ENCODE data around the gene SUSD6.

- TF ChIP-seq POLR2A (IDR thresholded peaks at IDR 0.05; ENCODE audit: low read depth, low read length) (peak; percentile 59), POLR2AphosphoS5 (IDR thresholded peaks at IDR 0.05; ENCODE audit: low read depth, low read length) (peak; percentile 29; the same call in 1 of the 2 replicates), SPI1 (IDR thresholded peaks at IDR 0.05; ENCODE audit: low read depth, low read length) (no peak), TAF1 (IDR thresholded peaks at IDR 0.05; ENCODE audit: low read depth, low read length) (no peak), PAX5 (IDR thresholded peaks at IDR 0.05; ENCODE audit: insufficient read depth, low read length, severe bottlenecking) (no peak)
Measured at GRCh38 chr14:69715725-69716477, 104.5 kb downstream of the SUSD6 start.

Measured in GM12891 (cell line).